PFSK-1 (cell line): Measurements from ENCODE around the gene DECR2.

ENCODE experiments used
- FOXP2 ChIP-seq: optimal IDR thresholded peaks from 2 replicates; pipeline ENCODE3; 2011; ENCODE audit warnings: borderline replicate concordance, control low read depth, inconsistent platforms; ENCODE audit not compliant: insufficient read depth; ENCODE audit errors: extremely low read length, extremely low read depth
- POLR2AphosphoS5 ChIP-seq: IDR thresholded peaks from 2 replicates; pipeline ENCODE4 v1.6.1; 2012; ENCODE audit warnings: low read depth, mild to moderate bottlenecking, control low read depth, low read length, moderate library complexity
- SIN3A ChIP-seq: IDR thresholded peaks from 2 replicates; pipeline ENCODE4 v1.6.1; 2012; ENCODE audit warnings: mild to moderate bottlenecking, low read length, moderate library complexity, borderline replicate concordance; ENCODE audit not compliant: insufficient read depth
- TAF1 ChIP-seq: IDR thresholded peaks from 2 replicates; pipeline ENCODE4 v1.6.1; 2012; ENCODE audit warnings: low read length, control low read depth, borderline replicate concordance; ENCODE audit not compliant: insufficient read depth
- TF ChIP-seq, protein P1 (sequence below), 2 experiments: IDR thresholded peaks; 2 replicates each; pipeline versions ENCODE4 v1.6.1 to v1.8.0; 2011 to 2012; ENCODE audit warnings: low read depth in 2 of 2, low read length in 2 of 2, control low read depth in 1 of 2, inconsistent platforms in 1 of 2, mild to moderate bottlenecking in 1 of 2, moderate library complexity in 1 of 2; ENCODE audit not compliant: insufficient read depth in 1 of 2

Gene DECR2

DNA sequence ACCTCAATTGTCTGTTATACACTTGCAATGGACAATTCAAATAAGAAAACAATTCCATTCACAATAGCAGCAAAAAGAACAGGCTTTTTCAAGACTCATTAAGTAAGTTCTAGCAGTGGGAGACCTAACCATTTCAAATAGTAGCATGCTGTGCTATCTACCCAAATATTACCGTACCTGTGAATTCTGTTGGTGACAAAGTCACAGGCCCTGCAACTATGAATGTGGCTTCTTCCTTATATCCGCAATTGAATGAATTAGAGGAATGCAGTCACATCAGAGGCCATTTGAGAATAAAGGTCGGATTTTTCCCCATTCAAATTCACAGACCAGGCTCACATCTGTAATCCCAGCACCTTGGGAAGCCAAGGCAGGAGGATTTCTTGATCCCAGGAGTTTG, 5.5 kb upstream of the DECR2 start:
- TF ChIP-seq FOXP2 (no peak), POLR2AphosphoS5 (no peak), SIN3A (no peak), TAF1 (no peak)
- TF ChIP-seq, protein P1, sequence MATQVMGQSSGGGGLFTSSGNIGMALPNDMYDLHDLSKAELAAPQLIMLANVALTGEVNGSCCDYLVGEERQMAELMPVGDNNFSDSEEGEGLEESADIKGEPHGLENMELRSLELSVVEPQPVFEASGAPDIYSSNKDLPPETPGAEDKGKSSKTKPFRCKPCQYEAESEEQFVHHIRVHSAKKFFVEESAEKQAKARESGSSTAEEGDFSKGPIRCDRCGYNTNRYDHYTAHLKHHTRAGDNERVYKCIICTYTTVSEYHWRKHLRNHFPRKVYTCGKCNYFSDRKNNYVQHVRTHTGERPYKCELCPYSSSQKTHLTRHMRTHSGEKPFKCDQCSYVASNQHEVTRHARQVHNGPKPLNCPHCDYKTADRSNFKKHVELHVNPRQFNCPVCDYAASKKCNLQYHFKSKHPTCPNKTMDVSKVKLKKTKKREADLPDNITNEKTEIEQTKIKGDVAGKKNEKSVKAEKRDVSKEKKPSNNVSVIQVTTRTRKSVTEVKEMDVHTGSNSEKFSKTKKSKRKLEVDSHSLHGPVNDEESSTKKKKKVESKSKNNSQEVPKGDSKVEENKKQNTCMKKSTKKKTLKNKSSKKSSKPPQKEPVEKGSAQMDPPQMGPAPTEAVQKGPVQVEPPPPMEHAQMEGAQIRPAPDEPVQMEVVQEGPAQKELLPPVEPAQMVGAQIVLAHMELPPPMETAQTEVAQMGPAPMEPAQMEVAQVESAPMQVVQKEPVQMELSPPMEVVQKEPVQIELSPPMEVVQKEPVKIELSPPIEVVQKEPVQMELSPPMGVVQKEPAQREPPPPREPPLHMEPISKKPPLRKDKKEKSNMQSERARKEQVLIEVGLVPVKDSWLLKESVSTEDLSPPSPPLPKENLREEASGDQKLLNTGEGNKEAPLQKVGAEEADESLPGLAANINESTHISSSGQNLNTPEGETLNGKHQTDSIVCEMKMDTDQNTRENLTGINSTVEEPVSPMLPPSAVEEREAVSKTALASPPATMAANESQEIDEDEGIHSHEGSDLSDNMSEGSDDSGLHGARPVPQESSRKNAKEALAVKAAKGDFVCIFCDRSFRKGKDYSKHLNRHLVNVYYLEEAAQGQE (IDR thresholded peaks at IDR 0.05; ENCODE audit: insufficient read depth in 1 of 2, low read depth in 2 of 2, low read length in 2 of 2): no peak

DNA sequence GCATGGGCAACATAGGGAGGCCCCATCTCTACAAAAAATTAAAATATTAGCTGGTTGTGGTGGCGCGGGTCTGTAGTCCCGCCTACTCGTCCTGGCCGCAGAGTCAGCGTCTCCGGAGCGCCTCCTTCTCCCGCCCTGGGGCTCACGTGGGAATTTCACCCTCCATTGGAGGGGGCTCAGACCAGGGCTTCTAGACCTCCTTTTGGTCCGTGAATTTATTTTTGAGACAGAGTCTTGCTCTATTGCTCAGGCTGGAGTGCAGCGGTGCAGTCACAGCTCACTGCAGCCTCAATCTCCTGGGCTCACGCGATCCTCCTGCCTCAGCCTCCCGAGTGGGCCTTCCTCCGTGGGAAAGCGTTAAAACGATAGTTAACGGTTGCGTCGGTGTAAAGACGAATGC, 5.1 kb upstream of the DECR2 start:
- no peak for TF ChIP-seq TAF1
- TF ChIP-seq, protein P1 (IDR thresholded peaks at IDR 0.05; ENCODE audit: insufficient read depth in 1 of 2, low read depth in 2 of 2, low read length in 2 of 2): no peak
- TF ChIP-seq SIN3A: no peak
- no peak for TF ChIP-seq FOXP2
- no peak; the same call in 1 of the 2 replicates for TF ChIP-seq POLR2AphosphoS5

DNA sequence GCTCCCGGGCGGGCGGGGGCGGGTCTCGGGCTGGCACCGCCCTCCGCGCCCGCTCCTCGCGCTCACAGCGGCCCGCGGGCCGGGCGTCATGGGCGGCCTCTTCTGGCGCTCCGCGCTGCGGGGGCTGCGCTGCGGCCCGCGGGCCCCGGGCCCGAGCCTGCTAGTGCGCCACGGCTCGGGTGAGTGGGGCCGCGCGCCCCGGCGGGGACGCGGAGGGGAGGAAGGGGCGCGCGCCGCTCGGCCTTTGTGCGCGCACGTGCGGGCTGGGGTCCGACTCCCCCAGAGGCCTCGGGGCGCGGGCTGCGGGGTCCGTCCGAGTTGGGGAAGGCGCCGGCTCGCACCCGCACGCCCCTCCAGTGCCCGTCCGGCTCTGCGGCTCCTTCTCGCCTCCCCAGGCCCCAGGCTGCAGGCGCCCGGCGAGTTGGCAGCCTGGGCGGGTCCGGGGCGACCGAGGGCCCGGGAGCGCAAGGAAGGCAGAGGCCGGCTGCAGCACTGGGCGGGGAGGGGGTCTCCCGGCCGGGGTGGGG, 4.5 kb upstream of the DECR2 start, which contains the start of gene NME4:
Gene NME4 (plus strand): TSS at position 65 of the 527 bp plus-strand sequence. CDS start 24 bp downstream, at position 89.
- no peak for TF ChIP-seq FOXP2
- TF ChIP-seq SIN3A: no peak
- no peak for TF ChIP-seq POLR2AphosphoS5
- TF ChIP-seq, protein P1 (IDR thresholded peaks at IDR 0.05; ENCODE audit: insufficient read depth in 1 of 2, low read depth in 2 of 2, low read length in 2 of 2): no peak
- TF ChIP-seq TAF1: no peak

DNA sequence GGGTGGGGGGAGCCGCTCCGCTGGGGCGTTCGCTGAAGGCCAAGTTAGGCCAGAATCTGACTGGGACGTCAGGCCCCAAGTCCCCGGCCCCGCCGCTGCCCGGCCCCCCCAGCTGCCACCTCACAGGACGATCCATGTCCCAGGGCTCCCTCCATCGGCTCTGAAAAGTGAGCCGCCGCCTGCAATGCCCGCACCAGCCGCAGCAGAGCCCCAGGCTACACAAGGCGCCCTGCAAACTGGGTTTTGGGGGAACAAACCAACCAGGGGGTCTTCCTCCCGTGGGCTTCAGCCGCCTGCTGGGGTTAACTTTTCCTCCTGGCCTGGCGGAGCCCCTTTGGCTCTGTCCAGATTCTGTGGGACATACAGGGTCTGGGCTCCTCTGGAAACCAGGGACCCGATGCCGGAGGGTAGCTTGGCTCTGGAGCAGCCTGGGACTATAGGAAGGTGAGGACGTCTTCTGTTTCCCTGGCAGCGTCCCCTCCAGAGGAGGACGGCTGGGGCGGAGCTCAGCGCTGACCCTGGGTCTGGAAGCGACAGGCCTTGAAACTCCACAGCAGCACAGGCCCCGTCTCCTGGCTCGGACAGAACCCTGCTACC, 3.9 kb upstream of the DECR2 start:
- TF ChIP-seq SIN3A (no peak), FOXP2 (no peak), TAF1 (no peak)
- TF ChIP-seq, protein P1 (IDR thresholded peaks at IDR 0.05; ENCODE audit: insufficient read depth in 1 of 2, low read depth in 2 of 2, low read length in 2 of 2): no peak
